ENCODE results near the gene LILRA1.
"Not testable (repeated sequence)": the region's sequence is repeated elsewhere in the genome, so short reads cannot be mapped to it uniquely, and the experiment has no call there.

LILRA1 gene

DNA sequence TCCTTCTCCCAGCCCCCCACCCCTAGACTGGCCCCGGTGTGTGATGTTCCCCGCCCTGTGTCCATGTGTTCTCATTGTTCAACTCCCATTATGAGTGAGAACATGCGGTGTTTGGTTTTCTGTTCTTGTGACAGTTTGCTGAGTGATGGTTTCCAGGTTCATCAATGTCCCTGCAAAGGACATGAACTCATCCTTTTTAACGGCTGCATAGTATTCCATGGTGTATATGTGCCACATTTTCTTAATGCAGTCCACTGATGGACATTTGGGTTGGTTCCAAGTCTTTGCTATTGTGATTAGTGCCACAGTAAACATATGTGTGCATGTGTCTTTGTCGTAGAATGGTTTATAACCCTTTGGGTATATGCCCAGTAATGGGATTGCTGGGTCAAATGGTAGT is 15.2 kb upstream of the LILRA1 start:
- DNase-seq: not testable (repeated sequence)

DNA sequence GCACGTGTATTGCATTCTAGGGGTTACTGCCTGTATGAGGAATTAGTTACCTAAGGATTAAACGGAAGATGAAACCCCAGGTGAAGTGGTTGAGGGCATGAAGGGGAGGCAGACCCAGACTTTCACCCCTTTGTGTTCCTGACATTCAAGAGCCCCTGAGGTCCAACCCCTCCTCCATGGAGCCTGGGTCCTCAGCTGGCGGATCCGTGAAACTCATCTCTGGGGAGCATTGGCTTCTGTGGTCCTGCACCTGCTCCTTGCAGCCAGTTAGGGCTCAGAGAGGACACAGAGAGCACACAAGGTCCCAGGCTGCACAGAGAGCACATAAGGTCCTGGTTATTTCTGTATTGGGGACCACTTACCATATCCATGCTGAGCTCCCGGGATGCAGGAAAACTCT is 7.0 kb upstream of the LILRA1 start:
- no peak for DNase-seq

DNA sequence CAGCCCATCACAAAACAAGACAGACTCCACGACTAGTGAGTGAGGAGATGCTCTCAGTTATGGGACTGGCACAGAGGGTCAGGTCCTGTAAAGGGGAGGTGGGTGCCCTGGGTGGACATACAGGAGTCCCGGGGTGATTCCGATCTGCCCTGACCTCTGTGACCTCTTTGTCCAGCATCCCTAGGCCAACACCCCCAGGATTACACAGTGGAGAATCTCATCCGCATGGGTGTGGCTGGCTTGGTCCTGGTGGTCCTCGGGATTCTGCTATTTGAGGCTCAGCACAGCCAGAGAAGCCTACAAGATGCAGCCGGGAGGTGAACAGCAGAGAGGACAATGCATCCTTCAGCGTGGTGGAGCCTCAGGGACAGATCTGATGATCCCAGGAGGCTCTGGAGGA is 6.4 kb upstream of the LILRA1 start:
- no peak for DNase-seq

DNA sequence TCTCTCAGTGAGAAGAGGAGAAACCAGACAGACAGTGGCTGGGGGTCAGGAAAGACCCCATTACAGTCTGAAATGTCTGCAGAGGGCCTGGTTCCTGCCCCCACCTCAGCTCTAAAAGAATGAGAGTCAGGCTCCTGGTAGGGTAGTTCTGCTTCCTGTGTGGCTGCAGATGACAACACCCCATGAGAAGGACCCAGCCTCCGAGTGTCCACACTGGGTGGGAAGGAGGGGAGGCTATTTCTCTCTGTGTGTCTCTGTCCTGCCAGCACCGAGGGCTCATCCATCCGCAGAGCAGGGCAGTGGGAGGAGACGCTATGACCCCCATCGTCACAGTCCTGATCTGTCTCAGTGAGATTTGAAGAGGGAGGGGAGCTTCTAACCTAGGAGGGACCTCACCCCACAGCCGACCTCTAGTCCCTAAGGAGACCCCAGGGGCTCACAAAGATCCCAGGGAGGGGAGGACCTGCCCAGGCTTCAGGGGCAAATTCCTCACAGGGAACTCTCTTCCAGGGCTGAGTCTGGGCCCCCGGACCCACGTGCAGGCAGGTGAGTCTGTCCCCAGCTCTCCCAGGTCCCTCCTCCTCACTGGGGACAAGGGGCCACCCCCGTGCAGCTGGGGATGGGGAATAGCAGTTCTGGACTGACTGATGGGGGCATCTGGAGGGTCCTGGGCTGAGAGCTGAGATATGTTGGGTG is 647 bp downstream of the LILRA1 start:
- not testable (repeated sequence) for DNase-seq

DNA sequence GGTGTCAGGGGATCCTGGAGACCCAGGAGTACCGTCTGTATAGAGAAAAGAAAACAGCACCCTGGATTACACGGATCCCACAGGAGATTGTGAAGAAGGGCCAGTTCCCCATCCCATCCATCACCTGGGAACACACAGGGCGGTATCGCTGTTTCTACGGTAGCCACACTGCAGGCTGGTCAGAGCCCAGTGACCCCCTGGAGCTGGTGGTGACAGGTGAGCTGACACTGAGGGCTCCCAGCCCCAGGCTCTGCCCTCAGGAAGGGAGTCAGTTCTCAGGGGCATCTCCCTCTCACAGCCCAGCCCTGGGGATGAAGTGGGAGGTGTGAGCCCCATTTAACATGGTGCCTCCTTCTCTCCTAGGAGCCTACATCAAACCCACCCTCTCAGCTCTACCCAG is 1.3 kb downstream of the LILRA1 start:
- DNase-seq: no peak

DNA sequence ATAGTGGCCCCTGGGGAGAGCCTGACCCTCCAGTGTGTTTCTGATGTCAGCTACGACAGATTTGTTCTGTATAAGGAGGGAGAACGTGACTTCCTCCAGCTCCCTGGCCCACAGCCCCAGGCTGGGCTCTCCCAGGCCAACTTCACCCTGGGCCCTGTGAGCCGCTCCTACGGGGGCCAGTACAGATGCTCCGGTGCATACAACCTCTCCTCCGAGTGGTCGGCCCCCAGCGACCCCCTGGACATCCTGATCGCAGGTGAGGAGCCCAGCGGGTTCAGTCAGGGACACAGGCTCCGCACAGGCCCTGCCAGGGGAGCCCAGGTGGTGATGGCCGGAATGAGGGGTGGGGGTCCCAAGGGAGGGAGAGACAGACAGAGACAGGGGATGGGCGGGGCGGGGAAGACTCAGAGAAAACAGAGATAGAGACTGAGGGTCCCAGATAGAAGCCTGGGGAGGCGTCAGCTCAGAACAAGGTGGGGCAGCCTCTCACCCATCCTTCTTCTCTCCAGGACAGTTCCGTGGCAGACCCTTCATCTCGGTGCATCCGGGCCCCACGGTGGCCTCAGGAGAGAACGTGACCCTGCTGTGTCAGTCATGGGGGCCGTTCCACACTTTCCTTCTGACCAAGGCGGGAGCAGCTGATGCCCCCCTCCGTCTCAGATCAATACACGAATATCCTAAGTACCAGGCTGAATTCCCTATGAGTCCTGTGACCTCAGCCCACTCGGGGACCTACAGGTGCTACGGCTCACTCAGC is 2.4 kb downstream of the LILRA1 start:
- DNase-seq: not testable (repeated sequence)

DNA sequence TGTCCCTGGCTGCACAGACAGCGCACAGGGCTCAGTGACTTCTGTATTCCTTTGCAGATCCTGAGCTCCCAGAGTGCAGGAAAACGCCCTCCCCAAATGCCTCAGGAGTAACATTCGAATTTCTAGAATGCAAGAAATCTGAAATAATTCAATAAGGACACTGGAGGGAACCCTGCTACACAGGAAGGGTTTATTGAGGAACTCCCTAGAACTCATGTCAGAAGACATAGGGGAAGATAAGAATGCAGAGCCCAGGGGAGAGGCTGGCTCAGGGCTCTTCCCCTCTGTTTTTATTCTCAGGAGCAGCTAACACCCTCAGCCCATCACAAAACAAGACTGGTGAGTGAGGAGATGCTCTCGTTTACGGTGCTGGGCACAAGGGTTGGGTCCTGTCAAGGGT is 6.8 kb downstream of the LILRA1 start:
- DNase-seq: no peak

DNA sequence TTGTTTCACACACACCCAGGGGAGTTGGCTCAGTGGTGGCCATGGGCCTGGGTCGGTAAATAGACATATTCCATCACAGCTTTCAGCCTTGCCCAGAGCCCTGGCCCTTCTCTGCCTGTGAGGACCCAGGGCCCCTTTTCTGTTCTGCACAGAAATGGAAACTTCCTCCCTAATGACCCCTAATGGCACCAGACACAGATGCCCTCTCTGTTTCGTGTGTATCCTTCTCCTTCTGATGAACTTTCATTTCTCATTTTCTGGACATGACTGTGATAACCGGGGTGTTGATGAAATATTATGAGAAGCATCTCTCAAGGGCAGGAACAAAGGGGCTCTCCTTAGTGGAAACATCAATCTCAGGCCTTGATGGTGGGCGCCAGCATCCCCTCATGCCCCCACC is 12.8 kb downstream of the LILRA1 start:
- no peak for DNase-seq

DNA sequence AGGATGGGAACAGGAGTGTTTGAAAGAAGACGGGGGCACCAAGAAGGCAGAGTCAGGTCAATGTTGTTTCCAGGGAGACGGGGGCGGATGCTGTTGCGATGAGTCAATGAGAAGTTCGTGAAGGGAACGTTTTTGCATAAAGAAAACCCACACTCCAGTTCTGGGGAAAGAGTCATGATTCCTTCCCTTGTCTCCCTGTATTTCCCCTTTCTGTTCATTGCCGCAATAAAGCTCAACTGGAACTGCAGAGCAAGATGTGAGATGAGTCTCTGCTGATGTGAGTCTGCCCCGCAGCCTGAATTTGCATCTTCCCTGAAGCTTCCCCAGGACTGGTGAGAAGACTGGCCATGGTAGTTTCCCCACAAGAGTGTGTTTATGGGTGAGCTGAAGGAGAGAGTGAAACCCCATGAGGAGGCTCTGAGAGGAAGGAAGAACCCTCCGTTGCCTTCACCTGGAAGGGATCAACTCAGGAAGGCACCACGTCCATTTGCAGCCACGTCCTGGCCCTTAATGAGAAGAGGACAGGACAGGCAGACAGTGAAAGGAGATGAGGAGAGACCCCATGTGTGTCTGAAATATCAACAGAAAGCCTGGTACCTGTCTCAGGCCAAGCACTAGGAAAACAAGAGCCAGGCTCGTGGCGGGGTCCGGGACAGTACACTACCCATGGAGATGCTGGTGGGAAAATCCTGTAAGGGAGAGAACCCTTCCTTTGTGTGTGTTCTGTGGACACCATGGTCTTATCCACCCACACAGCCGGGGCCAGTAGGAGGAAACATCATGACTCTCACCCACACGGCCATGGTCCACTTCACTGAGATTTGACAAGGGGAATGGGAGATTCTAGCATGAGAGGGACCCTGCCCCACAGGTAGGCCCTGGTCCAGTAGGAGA is 13.7 kb downstream of the LILRA1 start:
- no peak for DNase-seq

DNA sequence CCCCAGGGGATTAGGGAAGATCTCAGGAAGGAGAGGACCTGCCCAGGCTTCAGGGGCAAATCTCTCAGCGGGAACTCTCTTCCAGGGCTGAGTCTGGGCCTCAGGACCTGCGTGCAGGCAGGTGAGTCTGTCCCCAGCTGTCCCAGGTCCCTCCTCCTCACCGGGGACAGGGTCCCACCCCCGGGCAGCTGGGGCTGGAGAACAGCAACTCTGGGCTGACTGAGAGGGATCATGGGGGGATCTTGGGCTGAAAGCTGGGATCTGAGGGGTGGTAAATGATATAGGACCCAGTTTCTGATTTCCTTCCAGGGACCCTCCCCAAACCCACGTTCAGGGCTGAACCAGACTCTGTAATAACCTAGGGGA is 14.3 kb downstream of the LILRA1 start:
- no peak for DNase-seq

DNA sequence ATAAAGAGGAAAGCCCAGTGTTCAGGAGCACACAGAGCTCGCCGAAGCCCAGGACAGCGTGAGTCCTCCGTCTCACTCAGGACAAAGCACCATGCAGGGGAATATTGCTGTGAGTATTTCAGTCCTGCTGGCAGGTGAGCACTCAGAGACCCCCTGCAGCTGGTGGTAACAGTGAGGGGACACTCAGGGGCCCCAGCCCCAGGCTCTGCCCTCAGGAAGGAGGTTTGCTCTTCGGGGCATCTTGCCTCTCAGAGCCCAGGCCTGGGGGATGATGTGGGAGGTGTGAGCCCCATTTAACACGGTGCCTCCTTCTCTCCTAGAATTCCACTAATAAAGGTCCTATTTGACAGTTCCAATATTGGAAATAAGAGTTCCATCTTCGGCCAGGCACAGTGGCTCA is 14.8 kb downstream of the LILRA1 start:
- no peak for DNase-seq

DNA sequence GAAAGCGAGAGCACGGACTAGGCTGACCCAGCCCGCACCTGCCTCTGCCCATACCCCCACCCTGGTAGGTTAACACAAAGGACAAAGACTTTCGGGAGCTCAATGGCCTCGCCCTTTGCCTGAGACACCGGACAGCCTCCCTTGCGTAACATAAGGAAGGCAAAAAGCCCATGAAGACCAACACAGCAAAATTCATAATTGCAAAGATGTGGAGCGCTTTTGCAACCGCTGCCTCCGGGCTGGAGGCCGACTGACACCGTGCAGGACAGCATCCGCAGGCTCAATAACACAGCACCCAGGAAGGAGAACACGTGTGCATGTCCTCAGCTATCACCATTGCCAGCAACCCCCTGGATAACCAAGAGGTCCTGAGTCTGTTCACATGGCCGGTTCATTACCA is 15.4 kb downstream of the LILRA1 start:
- no peak for DNase-seq

DNA sequence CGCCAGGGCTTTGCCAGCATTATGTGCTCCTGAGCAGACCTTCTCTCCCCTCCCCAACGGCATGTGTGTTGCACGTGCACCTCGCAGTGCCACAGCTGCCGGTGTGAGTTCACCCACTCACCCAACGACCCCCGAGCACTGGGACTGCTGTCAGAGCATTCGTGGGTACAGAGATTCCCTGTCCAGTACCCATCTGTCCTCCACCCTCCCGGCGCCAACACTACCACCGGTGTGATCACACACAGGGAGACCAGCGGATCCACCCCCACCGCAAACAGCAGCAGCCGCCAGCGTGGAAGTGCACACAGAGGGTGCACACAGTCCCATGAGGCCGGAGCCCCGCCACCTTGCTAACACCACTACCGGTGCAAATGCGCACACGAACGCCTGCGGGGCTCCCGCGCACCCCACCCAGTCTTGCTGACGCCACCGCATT is 15.9 kb downstream of the LILRA1 start:
- no peak for DNase-seq

DNA sequence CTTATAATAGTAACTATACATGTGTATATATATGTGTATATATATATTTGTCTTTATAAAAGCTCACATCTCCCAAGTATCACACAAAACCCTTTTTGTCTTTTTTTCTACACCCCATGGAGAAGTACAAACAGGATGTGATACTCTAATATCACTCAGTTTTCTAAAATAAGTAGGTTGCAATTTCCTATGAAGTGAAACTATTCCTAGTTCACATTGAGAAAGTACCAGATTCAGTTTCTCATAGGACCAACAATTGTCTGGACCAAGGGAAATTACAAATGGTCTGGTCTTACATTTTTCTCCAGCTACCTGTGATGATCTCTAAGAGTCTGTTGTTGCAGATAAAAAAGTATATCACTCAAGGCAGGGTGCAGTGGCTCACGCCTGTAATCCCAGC is 19.0 kb downstream of the LILRA1 start:
- no peak for DNase-seq

DNA sequence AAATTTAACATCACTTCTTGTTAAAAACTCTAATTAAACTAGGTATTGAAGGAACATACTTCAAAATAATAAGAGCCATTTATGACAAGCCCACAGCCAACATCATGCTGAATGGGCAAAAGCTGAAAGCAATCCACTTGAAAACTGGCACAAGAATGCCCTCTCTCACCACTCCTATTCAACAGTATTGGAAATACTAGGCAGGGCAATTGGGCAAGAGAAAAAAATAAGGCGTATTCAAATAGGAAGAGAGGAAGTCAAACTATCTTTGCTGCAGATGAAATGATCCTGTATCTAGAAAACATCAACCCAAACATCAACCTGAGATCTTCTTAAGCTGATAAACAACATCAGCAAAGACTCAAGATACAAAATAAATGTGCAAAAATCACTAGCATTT is 21.3 kb downstream of the LILRA1 start:
- DNase-seq: no peak

DNA sequence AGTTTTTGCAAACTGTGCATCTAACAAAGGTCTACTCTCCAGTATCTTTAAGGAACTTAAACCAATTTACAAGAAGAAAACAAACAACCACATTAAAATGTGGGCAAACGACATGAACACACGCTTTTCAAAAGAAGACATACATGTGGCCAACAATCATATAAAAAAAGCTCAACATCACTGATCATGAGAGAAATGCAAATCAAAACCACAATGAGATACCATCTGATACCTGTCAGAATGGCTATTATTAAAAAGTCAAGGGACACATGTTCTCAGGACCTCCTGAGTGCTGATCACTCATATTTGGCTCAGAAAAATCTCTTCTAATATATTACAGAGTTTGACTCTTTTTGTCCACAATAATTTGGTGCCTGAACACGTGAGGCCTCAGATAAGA is 22.6 kb downstream of the LILRA1 start:
- no peak for DNase-seq

DNA sequence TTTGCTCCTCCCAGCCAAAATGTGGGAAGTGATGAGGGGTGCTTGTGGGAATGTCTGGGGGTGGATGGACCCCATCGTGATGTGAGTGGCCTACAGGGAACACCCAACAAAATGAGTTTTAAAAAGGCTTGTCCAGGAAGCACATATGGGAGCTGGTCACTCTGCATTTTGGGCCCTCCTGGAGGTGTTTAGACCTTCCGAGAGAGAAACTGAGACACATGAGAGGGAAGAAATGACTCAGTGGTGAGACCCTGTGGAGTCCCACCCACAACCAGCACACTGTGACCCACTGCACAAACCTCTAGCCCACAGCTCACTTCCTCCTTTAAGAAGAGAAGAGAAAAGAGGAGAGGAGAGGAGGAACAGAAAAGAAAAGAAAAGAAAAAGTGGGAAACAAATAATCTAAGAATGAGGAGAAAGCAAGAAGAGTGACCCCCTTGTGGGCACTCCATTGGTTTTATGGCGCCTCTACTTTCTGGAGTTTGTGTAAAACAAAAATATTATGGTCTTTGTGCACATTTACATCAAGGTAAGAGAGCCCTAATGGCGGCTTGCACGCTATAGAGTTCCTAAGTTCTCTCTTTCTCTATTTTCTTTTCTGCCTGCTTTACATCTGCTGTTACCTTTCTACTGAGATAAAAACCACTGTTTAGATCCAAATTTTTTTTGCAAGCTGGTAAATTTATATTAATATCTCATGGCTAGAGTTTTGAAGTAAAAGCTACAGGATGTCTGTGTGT is 23.6 kb downstream of the LILRA1 start:
- no peak for DNase-seq

DNA sequence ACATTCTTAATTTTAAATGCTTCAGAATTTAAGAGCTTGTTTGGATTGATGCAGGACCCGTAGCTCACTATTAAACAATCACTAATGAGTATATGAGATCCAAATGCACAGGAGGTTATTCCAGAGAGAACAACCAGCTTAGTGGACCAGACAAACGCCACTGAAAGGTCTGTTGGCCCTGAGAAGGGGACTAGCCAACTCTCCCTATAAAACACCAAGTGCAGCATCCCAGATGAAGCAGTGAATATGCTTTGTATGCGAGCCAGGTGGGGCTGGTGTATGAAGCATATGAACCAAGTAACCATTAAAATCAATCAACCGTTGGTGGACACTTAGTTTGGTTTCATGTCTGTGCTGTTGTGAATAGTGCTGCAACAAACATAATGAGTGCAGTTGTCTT is 27.0 kb downstream of the LILRA1 start:
- no peak for DNase-seq

DNA sequence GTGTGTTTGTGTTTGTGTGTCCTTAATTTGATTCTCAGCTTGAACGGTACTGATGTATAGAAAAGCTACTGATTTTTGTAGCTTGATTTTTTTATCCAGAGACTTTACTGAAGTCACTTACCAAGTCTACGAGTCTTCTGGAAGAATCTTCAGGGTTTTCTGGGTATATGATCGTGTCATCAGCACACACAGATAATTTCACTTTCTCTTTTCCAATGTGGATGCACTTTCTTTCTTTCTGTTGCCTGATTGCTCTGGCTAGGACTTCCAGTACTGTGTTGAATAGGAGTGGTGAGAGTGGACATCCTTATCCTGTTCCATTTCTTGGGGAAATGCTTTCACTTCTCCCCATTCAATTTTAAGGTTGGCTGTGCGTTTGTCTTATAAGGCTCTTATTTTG is 29.0 kb downstream of the LILRA1 start:
- DNase-seq: no peak

DNA sequence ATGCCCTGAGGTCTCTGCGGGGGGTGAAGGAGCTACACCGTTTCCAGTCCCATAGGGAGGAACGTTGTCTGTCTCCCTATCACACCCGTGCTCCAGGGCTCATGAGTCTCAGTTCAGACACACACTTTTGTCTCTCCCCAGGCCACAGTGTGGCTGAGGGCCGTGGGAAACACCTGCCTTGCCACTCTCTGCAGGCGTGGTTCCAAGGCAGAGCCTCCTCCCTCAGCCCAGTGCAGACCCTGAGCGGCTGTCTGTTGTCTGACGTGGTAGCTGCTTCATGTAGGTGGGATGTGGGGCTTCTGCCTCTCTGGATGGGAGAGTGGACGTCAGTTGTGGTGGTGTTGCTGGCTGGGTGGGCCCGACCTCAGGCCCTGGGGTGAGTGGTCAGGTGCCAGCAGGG is 30.8 kb downstream of the LILRA1 start:
- not testable (repeated sequence) for DNase-seq

DNA sequence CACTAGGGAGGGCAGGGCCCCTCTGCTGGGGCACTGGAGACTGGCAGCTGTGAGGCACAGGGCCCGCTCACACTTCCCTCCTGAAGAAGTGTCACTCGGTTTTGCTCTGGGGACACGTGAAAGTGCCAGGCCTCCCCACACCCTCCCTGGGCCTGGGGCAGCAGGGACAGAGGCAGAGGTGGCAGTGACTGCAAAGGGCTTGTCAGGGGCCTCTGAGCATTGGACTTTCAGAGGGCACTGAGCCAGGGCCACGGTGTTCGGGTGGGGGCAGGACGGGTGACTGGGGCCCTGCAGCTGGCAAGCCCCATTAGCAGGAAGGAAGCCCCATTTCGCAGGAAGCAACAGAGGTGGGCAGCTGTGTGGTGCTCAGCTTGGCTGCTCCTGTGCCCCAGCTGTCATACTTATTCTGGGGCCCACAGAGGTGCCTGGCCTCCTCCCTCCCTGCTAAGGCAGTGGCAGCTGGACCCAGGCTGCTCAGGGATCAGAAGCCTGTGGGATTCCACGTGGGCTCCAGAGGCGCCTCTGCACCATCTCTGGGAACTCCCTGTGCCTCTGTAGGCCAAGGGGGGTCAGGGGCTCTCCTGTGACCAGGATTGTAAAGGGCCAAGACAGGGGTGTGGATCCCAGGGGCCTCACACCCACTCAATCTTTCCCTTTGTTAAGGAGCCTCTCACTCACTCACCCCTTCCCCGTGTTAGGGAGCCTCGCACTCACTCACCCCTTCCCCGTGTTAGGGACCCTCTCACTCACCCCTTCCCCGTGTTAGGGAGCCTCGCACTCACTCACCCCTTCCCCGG is 31.7 kb downstream of the LILRA1 start:
- DNase-seq: not testable (repeated sequence)

DNA sequence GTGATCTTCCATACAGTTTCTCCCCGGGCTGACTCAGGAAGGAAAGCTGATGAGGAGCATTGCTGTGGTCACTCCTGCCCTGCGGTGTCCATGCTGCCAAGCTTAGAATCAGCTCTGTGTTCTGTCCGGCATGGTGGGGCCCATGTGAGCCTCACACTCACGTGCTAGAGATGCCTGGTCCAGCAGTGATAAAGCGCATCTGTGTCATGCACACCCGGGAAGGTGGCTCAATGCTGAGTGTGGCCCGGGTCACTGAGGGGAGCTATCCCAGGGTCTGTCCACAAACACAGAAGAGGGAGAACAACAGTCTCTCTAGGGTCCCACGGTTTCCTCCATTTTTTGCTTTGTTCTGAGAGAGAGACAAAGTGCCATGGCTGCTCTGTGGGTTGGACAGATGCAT is 33.3 kb downstream of the LILRA1 start:
- no peak for DNase-seq
